Adipocyte (in vitro differentiated cells): Measurements from ENCODE around the gene TIMP1.

Source experiments
- DNase-seq: peaks from one replicate; pipeline ENCODE4 v3.0.0-alpha.2; 2015; ENCODE audit warnings: low read depth
- H3K27me3 ChIP-seq: replicated peaks from 2 replicates; pipeline ENCODE4 v1.7.0; 2013; ENCODE audit warnings: mild to moderate bottlenecking, low read length, moderate library complexity; ENCODE audit not compliant: control insufficient read depth, insufficient read depth
- H3K36me3 ChIP-seq: 2 replicates; pipeline ENCODE4 v1.7.0; 2013; ENCODE audit warnings: low read length, mild to moderate bottlenecking, moderate library complexity; ENCODE audit not compliant: control insufficient read depth, insufficient read depth, severe bottlenecking
- H3K4me1 ChIP-seq: 2 replicates; pipeline ENCODE4 v1.7.0; 2013; ENCODE audit warnings: mild to moderate bottlenecking, low read length, moderate library complexity; ENCODE audit not compliant: control insufficient read depth, insufficient read depth
- H3K4me3 ChIP-seq: 2 replicates; pipeline ENCODE4 v1.7.0; 2013; ENCODE audit warnings: mild to moderate bottlenecking, low read length, moderate library complexity
- H3K9ac ChIP-seq: 2 replicates; pipeline ENCODE4 v1.7.0; 2013; ENCODE audit warnings: mild to moderate bottlenecking, low read length, moderate library complexity
- H3K9me3 ChIP-seq: 2 replicates; pipeline ENCODE4 v1.7.0; 2013; ENCODE audit warnings: mild to moderate bottlenecking, low read length, moderate library complexity; ENCODE audit not compliant: control insufficient read depth

TIMP1 gene

GRCh38 chrX:47562615-47563243 lies 19.5 kb upstream of the TIMP1 start:
- Histone ChIP-seq H3K27me3 (peaks cover 3% of the 10 kb centered on the region), H3K4me3 (no peak overlapping the region)
- DNase-seq = peak; percentile 48

GRCh38 chrX:47563801-47564315 lies 18.4 kb upstream of the TIMP1 start:
- Histone ChIP-seq H3K4me3 (no peak overlapping the region), H3K4me1 (no peaks in the 10 kb centered on the region), H3K9me3 (no peaks in the 10 kb centered on the region), H3K36me3 (peaks cover 42% of the 10 kb centered on the region), H3K27me3 (no peaks in the 10 kb centered on the region), H3K9ac (no peak overlapping the region)
- DNase-seq = no peak

More at GRCh38 chrX:47562615-47563243, 19.5 kb upstream of the TIMP1 start:
- H3K9ac ChIP-seq = no peak overlapping the region
- no peaks in the 10 kb centered on the region for H3K4me1 ChIP-seq
- peaks cover 32% of the 10 kb centered on the region for H3K36me3 ChIP-seq
- no peaks in the 10 kb centered on the region for H3K9me3 ChIP-seq

- H3K27me3 ChIP-seq = no peaks in the 10 kb centered on the region
- H3K36me3 ChIP-seq = peaks cover 46% of the 10 kb centered on the region
- H3K4me1 ChIP-seq = no peaks in the 10 kb centered on the region
- H3K9ac ChIP-seq = no peak overlapping the region
- no peaks in the 10 kb centered on the region for H3K9me3 ChIP-seq
- H3K4me3 ChIP-seq = no peak overlapping the region
- DNase-seq = no peak
Observed at GRCh38 chrX:47564438-47565085, 17.7 kb upstream of the TIMP1 start.

- H3K9me3 ChIP-seq = no peaks in the 10 kb centered on the region
- no peak overlapping the region for H3K4me3 ChIP-seq
- peaks cover 61% of the 10 kb centered on the region for H3K36me3 ChIP-seq
- DNase-seq = no peak
- H3K9ac ChIP-seq = no peak overlapping the region
- no peaks in the 10 kb centered on the region for H3K4me1 ChIP-seq
- H3K27me3 ChIP-seq = no peaks in the 10 kb centered on the region
Observed at GRCh38 chrX:47566841-47567240, 15.4 kb upstream of the TIMP1 start.

- Histone ChIP-seq H3K36me3 (peaks cover 56% of the 10 kb centered on the region), H3K27me3 (no peaks in the 10 kb centered on the region), H3K9ac (no peak overlapping the region), H3K4me1 (no peaks in the 10 kb centered on the region), H3K9me3 (no peaks in the 10 kb centered on the region), H3K4me3 (no peak overlapping the region)
- peak; percentile 39 for DNase-seq
Observed at GRCh38 chrX:47568656-47569295, 13.5 kb upstream of the TIMP1 start.

GRCh38 chrX:47570794-47571193 lies 11.4 kb upstream of the TIMP1 start:
- H3K4me3 ChIP-seq = no peak overlapping the region
- peaks cover 2% of the 10 kb centered on the region for H3K9me3 ChIP-seq
- no peak for DNase-seq
- H3K9ac ChIP-seq = no peak overlapping the region
- no peaks in the 10 kb centered on the region for H3K4me1 ChIP-seq
- no peaks in the 10 kb centered on the region for H3K27me3 ChIP-seq
- peaks cover 41% of the 10 kb centered on the region for H3K36me3 ChIP-seq

GRCh38 chrX:47571215-47571614 lies 11.0 kb upstream of the TIMP1 start:
- Histone ChIP-seq H3K9me3 (peaks cover 3% of the 10 kb centered on the region), H3K27me3 (no peaks in the 10 kb centered on the region), H3K36me3 (peaks cover 41% of the 10 kb centered on the region), H3K9ac (no peak overlapping the region), H3K4me3 (no peak overlapping the region), H3K4me1 (no peaks in the 10 kb centered on the region)
- no peak for DNase-seq

GRCh38 chrX:47571896-47572295 lies 10.3 kb upstream of the TIMP1 start:
- Histone ChIP-seq H3K9ac (no peak overlapping the region), H3K27me3 (no peaks in the 10 kb centered on the region), H3K4me1 (no peaks in the 10 kb centered on the region), H3K36me3 (peaks cover 38% of the 10 kb centered on the region), H3K9me3 (peaks cover 3% of the 10 kb centered on the region), H3K4me3 (no peak overlapping the region)
- DNase-seq = no peak

GRCh38 chrX:47572773-47573340 lies 9.4 kb upstream of the TIMP1 start:
- Histone ChIP-seq H3K4me3 (no peak overlapping the region), H3K36me3 (peaks cover 29% of the 10 kb centered on the region), H3K9me3 (peaks cover 3% of the 10 kb centered on the region), H3K4me1 (no peaks in the 10 kb centered on the region), H3K9ac (no peak overlapping the region), H3K27me3 (no peaks in the 10 kb centered on the region)
- DNase-seq = no peak

- H3K4me3 ChIP-seq = no peak overlapping the region
Observed at GRCh38 chrX:47573341-47574075, 8.7 kb upstream of the TIMP1 start.

More at GRCh38 chrX:47573341-47574075, 8.7 kb upstream of the TIMP1 start:
- H3K9ac ChIP-seq = peak overlapping the region; percentile 48
- H3K27me3 ChIP-seq = no peaks in the 10 kb centered on the region
- peaks cover 3% of the 10 kb centered on the region for H3K9me3 ChIP-seq
- no peak for DNase-seq
- H3K36me3 ChIP-seq = peaks cover 23% of the 10 kb centered on the region
- H3K4me1 ChIP-seq = no peaks in the 10 kb centered on the region
